Heart left ventricle (tissue), 16 donors: ENCODE results near the gene NUBP2. TPM values are rescaled to one million over a fixed set of nuclear protein-coding genes. Genes with fewer than 3 reads are reported as not detected.

Experiments used
- ATAC-seq, 4 donors: fragments of 200-7000 bp; cut with Tn5 transposase; one replicate each; pipeline ENCODE4 v1.9.1; 2020 to 2022; ENCODE audit warnings: moderate library complexity in 4 of 4, mild to moderate bottlenecking in 3 of 4, moderate number of reproducible peaks in 1 of 4
- DNase-seq, 5 donors: peaks; one replicate each; pipeline ENCODE4 v3.0.0-alpha.2; 2020
- H3K27ac ChIP-seq, 12 donors: fragments of 200-600 bp; sonication (generic) in 4 of 12; one replicate each; pipeline versions ENCODE4 v1.5.0 to v1.8.0; 2016 to 2022; ENCODE audit warnings: mild to moderate bottlenecking in 2 of 12
- H3K27me3 ChIP-seq, 9 donors: fragments of 200-600 bp; sonication (generic) in 2 of 9; one replicate each; pipeline versions ENCODE4 v1.5.1 to v1.8.0; 2016 to 2022; ENCODE audit warnings: mild to moderate bottlenecking in 3 of 9
- H3K36me3 ChIP-seq, 9 donors: fragments of 200-600 bp; sonication (generic) in 2 of 9; one replicate each; pipeline versions ENCODE4 v1.5.0 to v1.8.0; 2018 to 2022; ENCODE audit warnings: mild to moderate bottlenecking in 2 of 9
- H3K4me1 ChIP-seq, 12 donors: fragments of 200-600 bp; sonication (generic) in 4 of 12; one replicate each; pipeline versions ENCODE4 v1.5.0 to v1.8.0; 2016 to 2022; ENCODE audit warnings: mild to moderate bottlenecking in 3 of 12
- H3K4me3 ChIP-seq, 12 donors: fragments of 200-600 bp; sonication (generic) in 4 of 12; one replicate each; pipeline versions ENCODE4 v1.5.0 to v1.8.0; 2017 to 2022; ENCODE audit warnings: mild to moderate bottlenecking in 9 of 12, moderate library complexity in 4 of 12
- H3K9me3 ChIP-seq, 12 donors: fragments of 200-600 bp; sonication (generic) in 4 of 12; one replicate each; pipeline versions ENCODE4 v1.5.0 to v1.8.0; 2016 to 2022; ENCODE audit warnings: mild to moderate bottlenecking in 1 of 12
- CTCF ChIP-seq, 12 donors: fragments of 200-600 bp; sonication (generic) in 4 of 12; IDR thresholded peaks; one replicate each; pipeline versions ENCODE4 v1.5.0 to v1.8.0; 2018 to 2022; ENCODE audit warnings: antibody characterized with exemption in 12 of 12, mild to moderate bottlenecking in 5 of 12
- POLR2A ChIP-seq, 2 donors: fragments of 450-650 bp; IDR thresholded peaks; one replicate each; pipeline ENCODE4 v1.6.1; 2017; ENCODE audit warnings: antibody characterized with exemption in 2 of 2, mild to moderate bottlenecking in 2 of 2, moderate library complexity in 2 of 2
- WGBS, 4 donors: extraction: QIAGEN DNeasy Blood & Tissue Kit in 2 of 4; methylation state at CpG; one replicate each; pipeline versions ENCODE4 v1.1.5 to v1.1.7; 2013 to 2018; 5-methylcytosine and 5-hydroxymethylcytosine counted together
- intact Hi-C, 10 donors: fragments of 100-400 bp; cut with DNase I; formaldehyde crosslinking; loops; one replicate each; pipeline versions ENCODE4 v1.11.1 to v1.14.2; 2022
- polyA plus RNA-seq, 2 donors: library from polyadenylated mRNA; stranded (reverse); fragments of 200-250 nt; gene quantifications; one replicate each; pipeline ENCODE4 v1.2.3, GENCODE V29; 2013
- total RNA-seq, 9 donors: library from RNA; depleted of rRNA in 2 of 9; stranded (reverse); fragments of >200 nt in 2 of 9; fragmentation: NEBNext Ultra II Directional in 3 of 9; extraction: Animal tissue kit (Norgen Biotek cat#: 25700) in 3 of 9; gene quantifications; one replicate each; pipeline versions ENCODE4 v1.1.0 to v1.2.4, GENCODE V29; 2016 to 2023
- donor health status: ischemic (EF 13 %, LVEDD 7.1; RV severe dilation, severe dysfunction).
- donor health status: healthy with polysubstance abuse.
- donor health status: DM: no; HTN: yes; CAD: no.
- donor health status: DM: no; HTN: no; CAD: no.
- donor health status: ischemic (EF 25% LVEDD 6.9; RV normal size, moderate dysfunction).
- donor health status: ischemic (EF 25% LVEDD 5.7; RV mildly dilated, moderate dysfunction).
- donor health status: healthy.
- donor health status: DM: yes; HTN: yes; CAD: no.
- donor health status: ischemic (EF 35%, LVEDD 5.7; RV mildly dilated, moderate dysfunction).
- donor health status: nonischemic (EF 11% LVEDD 7.7; RV severe dilation, severe dysfunction).
- donor health status: DM: yes; HTN: yes; CAD: no.
- donor health status: PGD.
- donor health status: ischemic (EF 29% LVEDD 5.4; RV normal size, mild dysfunction).
- donor health status: nonischemic (EF 23%, LVEDD 6.1; RV moderate dilation, normal function).

Gene NUBP2
- total and polyA plus RNA-seq, 11 donors = 26.7 to 81.9 (median 30.4) TPM

- Histone ChIP-seq H3K36me3 (peaks cover 0 to 89% (median 79%) of the 10 kb centered on the region in 9 donors), H3K9me3 (no peaks in the 10 kb centered on the region), H3K4me1 (no peaks in the 10 kb centered on the region), H3K4me3 (no peak overlapping the region), H3K27ac (no peak overlapping the region), H3K27me3 (no peaks in the 10 kb centered on the region)
- intact Hi-C loops = no loop called here
- TF ChIP-seq POLR2A (IDR thresholded peaks at IDR 0.05) (no peak), CTCF (IDR thresholded peaks at IDR 0.05) (no peak)
- ATAC-seq = no peak
- 91 to 95% (median 95%) methylated on average over 14 of the region's 14 CpGs for WGBS, 4 donors
- no peak for DNase-seq
Measured at GRCh38 chr16:1752853-1753252, 29.9 kb upstream of the NUBP2 start.

- TF ChIP-seq CTCF (IDR thresholded peaks at IDR 0.05) (no peak), POLR2A (IDR thresholded peaks at IDR 0.05) (no peak)
- Histone ChIP-seq H3K9me3 (no peaks in the 10 kb centered on the region), H3K4me1 (no peaks in the 10 kb centered on the region), H3K27me3 (no peaks in the 10 kb centered on the region), H3K36me3 (peaks cover 0 to 87% (median 72%) of the 10 kb centered on the region in 9 donors), H3K4me3 (no peak overlapping the region), H3K27ac (no peak overlapping the region)
- intact Hi-C loops = no loop called here
- ATAC-seq (no peak), DNase-seq (no peak)
- WGBS, 4 donors = 91 to 97% (median 94%) methylated on average over 12 of the region's 12 CpGs
Measured at GRCh38 chr16:1754204-1754603, 28.6 kb upstream of the NUBP2 start.

GRCh38 chr16:1757714-1758461 is 24.9 kb upstream of the NUBP2 start:
- H3K4me1 ChIP-seq = no peaks in the 10 kb centered on the region
- WGBS, 4 donors = 95 to 96% (median 95%) methylated on average over 30 to 37 of the region's 37 CpGs
- peaks cover 0 to 77% (median 67%) of the 10 kb centered on the region in 9 donors for H3K36me3 ChIP-seq
- H3K9me3 ChIP-seq = no peaks in the 10 kb centered on the region
- intact Hi-C loops = no loop called here
- no peak overlapping the region for H3K27ac ChIP-seq
- ATAC-seq (no peak), DNase-seq (no peak)
- H3K4me3 ChIP-seq = no peak overlapping the region
- no peak for TF ChIP-seq POLR2A (IDR thresholded peaks at IDR 0.05)
- TF ChIP-seq CTCF (IDR thresholded peaks at IDR 0.05) = no peak
- H3K27me3 ChIP-seq = no peaks in the 10 kb centered on the region

- Histone ChIP-seq H3K27ac (no peak overlapping the region), H3K9me3 (no peaks in the 10 kb centered on the region), H3K27me3 (no peaks in the 10 kb centered on the region), H3K4me1 (no peaks in the 10 kb centered on the region), H3K36me3 (peaks cover 0 to 77% (median 66%) of the 10 kb centered on the region in 9 donors), H3K4me3 (no peak overlapping the region)
- 91 to 94% (median 93%) methylated on average over 15 to 18 of the region's 18 CpGs for WGBS, 4 donors
- ATAC-seq = no peak
- TF ChIP-seq CTCF (IDR thresholded peaks at IDR 0.05) = no peak
- no peak for TF ChIP-seq POLR2A (IDR thresholded peaks at IDR 0.05)
- DNase-seq = no peak
- intact Hi-C loops = no loop called here
Measured at GRCh38 chr16:1758923-1759322, 23.8 kb upstream of the NUBP2 start.
